ENCODE results near the gene SLIT3. TPM values are rescaled to one million over a fixed set of nuclear protein-coding genes. Genes with fewer than 3 reads are reported as not detected.
A peak's percentile ranks its signal among the peaks of the same experiment; 100 is the strongest.

SLIT3 gene
- total and polyA plus RNA-seq, 4 experiments from 2014 or later, result not detected

DNA sequence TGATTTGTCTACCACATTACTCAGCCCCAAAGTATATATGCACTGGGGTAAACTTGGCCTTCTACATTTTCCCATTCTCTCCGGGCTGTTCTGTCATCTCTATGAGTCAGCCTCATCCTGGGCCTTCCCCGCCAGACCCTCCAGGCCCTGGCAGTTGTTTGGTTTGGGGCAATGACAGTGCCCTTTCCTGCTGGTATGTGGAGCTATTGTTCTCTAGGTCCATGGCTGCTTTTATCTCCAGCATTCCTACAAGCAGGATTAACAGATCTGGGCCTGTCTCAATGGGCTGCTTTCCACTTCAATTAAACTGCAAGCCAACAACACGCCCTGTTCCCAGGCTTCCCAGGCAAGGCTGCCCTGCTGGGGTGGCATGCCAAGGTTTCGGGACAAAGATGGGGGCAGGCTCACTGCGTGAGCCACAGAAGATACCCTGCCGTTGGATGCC is 136.4 kb downstream of the SLIT3 start:
- Mint-ChIP-seq H3K36me3 (no peaks in the 10 kb centered on the region), H3K27me3 (peaks cover 0 to 4% of the 10 kb centered on the region in 2 donors), H3K4me1 (no peaks in the 10 kb centered on the region), H3K9me3 (peaks cover 0 to 7% (median 5%) of the 10 kb centered on the region in 8 donors), H3K4me3 (no peak overlapping the region), H3K27ac (no peak overlapping the region)
- ChIA-PET POLR2A (ENCODE audit: partially characterized antibody) (no interaction called here), CTCF (ENCODE audit: partially characterized antibody) (interaction anchor here (0.9 kb wide), 1 partner anchor 10 kb away, joined by 4 read pairs; no protein-coding TSS in a partner anchor)
- DNase-seq, result no peak
- Histone ChIP-seq H3K4me3 (ENCODE audit: low read length in 2 of 2) (no peak overlapping the region), H3K36me3 (ENCODE audit: insufficient read depth, low read length) (no peaks in the 10 kb centered on the region), H3K9me3 (ENCODE audit: control insufficient read depth in 1 of 2, low read length in 2 of 2) (no peaks in the 10 kb centered on the region), H3K27me3 (ENCODE audit: insufficient read depth, low read length) (no peaks in the 10 kb centered on the region), H3K27ac (ENCODE audit: low read depth, low read length) (no peak overlapping the region), H3K4me1 (ENCODE audit: insufficient read depth, low read length) (no peaks in the 10 kb centered on the region)
- intact Hi-C loops (cut with micrococcal nuclease), result no loop called here

DNA sequence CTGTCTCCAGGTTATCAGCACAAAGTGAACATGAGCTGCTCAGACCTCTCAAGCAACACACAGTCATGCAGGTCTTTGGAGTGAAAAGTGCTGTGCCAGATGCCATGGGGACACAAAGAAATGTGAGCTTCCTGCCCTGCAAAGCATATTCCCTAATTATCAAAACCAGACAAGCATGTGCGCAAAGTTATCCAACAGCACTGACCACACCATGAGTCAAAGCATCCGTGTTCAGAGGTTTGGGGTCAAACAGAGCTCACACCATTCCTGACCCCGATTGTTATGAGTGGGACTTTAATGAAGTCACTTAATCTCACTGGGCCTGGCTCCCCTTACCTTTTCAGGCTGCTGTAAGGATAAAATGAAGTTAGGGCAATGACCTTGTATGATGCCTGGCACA is 138.5 kb downstream of the SLIT3 start:
- intact Hi-C loops (cut with micrococcal nuclease), result no loop called here
- Mint-ChIP-seq H3K4me3 (no peak overlapping the region), H3K4me1 (no peaks in the 10 kb centered on the region), H3K36me3 (peaks cover 0 to 3% of the 10 kb centered on the region in 2 donors), H3K27me3 (no peaks in the 10 kb centered on the region), H3K9me3 (peaks cover 3 to 24% (median 17%) of the 10 kb centered on the region in 8 donors), H3K27ac (no peak overlapping the region)
- Histone ChIP-seq H3K27me3 (ENCODE audit: insufficient read depth, low read length) (no peaks in the 10 kb centered on the region), H3K4me1 (ENCODE audit: insufficient read depth, low read length) (no peaks in the 10 kb centered on the region), H3K36me3 (ENCODE audit: insufficient read depth, low read length) (no peaks in the 10 kb centered on the region), H3K4me3 (ENCODE audit: low read length in 2 of 2) (no peak overlapping the region), H3K9me3 (ENCODE audit: control insufficient read depth in 1 of 2, low read length in 2 of 2) (no peaks in the 10 kb centered on the region), H3K27ac (ENCODE audit: low read depth, low read length) (no peak overlapping the region)
- CTCF ChIA-PET (ENCODE audit: partially characterized antibody), result interaction anchor here (0.6 kb wide), 1 partner anchor 129 kb away, joined by 5 read pairs; no protein-coding TSS in a partner anchor
- no peak for DNase-seq
- POLR2A ChIA-PET (ENCODE audit: partially characterized antibody), result no interaction called here

DNA sequence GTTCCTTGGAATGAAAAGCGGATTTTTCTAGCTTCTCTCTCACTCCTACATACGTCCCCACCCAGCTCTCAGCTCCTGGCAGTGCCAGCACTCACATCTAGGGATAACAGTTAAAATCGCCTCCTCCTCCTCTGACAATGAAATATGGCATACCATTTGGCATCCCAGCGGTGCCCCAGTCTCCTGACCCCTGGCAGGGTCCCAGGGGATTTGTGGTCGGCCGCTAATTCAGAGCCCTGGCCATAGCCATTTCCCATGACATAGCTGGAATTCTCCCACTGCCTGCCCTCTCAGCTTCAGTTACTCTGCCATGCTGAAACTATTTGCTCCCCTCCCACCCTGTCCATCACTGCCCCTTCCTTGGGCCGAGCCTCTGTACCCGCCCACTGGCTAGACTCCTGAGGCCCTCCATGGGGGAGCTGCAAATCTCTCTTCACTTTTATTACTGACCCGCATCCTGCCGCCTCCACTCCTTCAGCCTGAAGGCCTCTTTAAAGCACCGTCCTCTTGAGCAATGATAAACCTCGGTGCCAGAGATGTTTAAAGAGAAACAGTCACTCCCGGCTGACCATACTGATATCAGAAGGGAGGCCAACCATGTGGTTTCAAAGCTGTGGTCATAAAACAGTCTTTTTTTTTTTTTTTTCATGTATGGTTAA is 139.8 kb downstream of the SLIT3 start:
- Mint-ChIP-seq H3K36me3 (peaks cover 0 to 3% of the 10 kb centered on the region in 2 donors), H3K27ac (no peak overlapping the region), H3K9me3 (peaks cover 3 to 34% (median 22%) of the 10 kb centered on the region in 8 donors), H3K4me3 (no peak overlapping the region), H3K27me3 (no peaks in the 10 kb centered on the region), H3K4me1 (no peaks in the 10 kb centered on the region)
- Histone ChIP-seq H3K27me3 (ENCODE audit: insufficient read depth, low read length) (no peaks in the 10 kb centered on the region), H3K27ac (ENCODE audit: low read depth, low read length) (no peak overlapping the region), H3K4me3 (ENCODE audit: low read length in 2 of 2) (no peak overlapping the region), H3K9me3 (ENCODE audit: control insufficient read depth in 1 of 2, low read length in 2 of 2) (no peaks in the 10 kb centered on the region), H3K36me3 (ENCODE audit: insufficient read depth, low read length) (no peaks in the 10 kb centered on the region), H3K4me1 (ENCODE audit: insufficient read depth, low read length) (no peaks in the 10 kb centered on the region)
- no peak for DNase-seq
- ChIA-PET CTCF (ENCODE audit: partially characterized antibody) (no interaction called here), POLR2A (ENCODE audit: partially characterized antibody) (no interaction called here)
- intact Hi-C loops (cut with micrococcal nuclease), result no loop called here

DNA sequence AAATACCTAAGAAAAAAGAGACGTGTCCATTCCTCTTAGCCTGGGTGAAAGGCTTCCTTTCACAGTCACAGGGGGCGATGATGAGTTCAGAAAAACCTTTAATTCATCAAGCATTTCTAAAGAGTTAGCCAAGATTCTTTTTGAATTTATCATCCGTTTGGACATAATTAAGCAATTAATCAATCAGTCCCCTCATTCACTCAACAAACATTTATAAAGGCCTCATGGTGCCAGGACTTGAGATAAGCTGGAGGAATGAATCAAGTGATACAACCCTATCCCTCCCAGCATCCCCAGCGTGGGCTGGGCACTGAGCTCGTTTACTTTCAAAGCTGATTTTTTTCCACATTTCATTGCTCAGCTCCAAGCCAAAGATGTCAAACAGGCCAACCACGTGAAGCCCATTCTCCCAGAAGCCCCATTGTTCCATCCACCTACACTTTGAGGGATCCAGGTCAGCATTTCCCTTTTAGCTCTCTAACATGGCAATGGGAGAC is 140.5 kb downstream of the SLIT3 start:
- peaks cover 0 to 2% of the 10 kb centered on the region in 2 donors for H3K27me3 Mint-ChIP-seq
- CTCF ChIA-PET (ENCODE audit: partially characterized antibody), result no interaction called here
- no peaks in the 10 kb centered on the region for H3K4me1 Mint-ChIP-seq
- peaks cover 0 to 3% of the 10 kb centered on the region in 2 donors for H3K36me3 Mint-ChIP-seq
- Histone ChIP-seq H3K27me3 (ENCODE audit: insufficient read depth, low read length) (no peaks in the 10 kb centered on the region), H3K9me3 (ENCODE audit: control insufficient read depth in 1 of 2, low read length in 2 of 2) (no peaks in the 10 kb centered on the region), H3K27ac (ENCODE audit: low read depth, low read length) (no peak overlapping the region), H3K4me1 (ENCODE audit: insufficient read depth, low read length) (no peaks in the 10 kb centered on the region), H3K36me3 (ENCODE audit: insufficient read depth, low read length) (no peaks in the 10 kb centered on the region), H3K4me3 (ENCODE audit: low read length in 2 of 2) (no peak overlapping the region)
- DNase-seq, result no peak
- H3K4me3 Mint-ChIP-seq, result no peak overlapping the region
- intact Hi-C loops (cut with micrococcal nuclease), result no loop called here
- POLR2A ChIA-PET (ENCODE audit: partially characterized antibody), result no interaction called here
- peaks cover 3 to 34% (median 22%) of the 10 kb centered on the region in 8 donors for H3K9me3 Mint-ChIP-seq
- H3K27ac Mint-ChIP-seq, result no peak overlapping the region

DNA sequence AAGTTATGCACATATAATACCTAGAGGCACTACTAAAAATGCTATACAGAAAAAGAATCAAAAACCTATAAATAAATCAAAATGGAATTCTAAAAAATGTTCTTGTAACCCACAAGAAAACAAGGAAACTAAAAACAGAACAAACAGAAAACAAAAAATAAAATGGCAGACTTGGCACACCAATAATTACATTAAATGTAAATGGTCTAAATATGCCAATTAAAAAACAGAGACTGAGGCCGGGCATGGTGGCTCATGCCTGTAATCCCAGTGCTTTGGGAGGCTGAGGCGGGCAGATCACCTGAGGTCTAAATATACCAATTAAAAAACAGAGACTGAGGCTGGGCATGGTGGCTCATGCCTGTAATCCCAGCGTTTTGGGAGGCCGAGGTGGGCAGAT is 142.2 kb downstream of the SLIT3 start:
- DNase-seq, result no peak
- Histone ChIP-seq H3K9me3 (ENCODE audit: control insufficient read depth in 1 of 2, low read length in 2 of 2) (no peaks in the 10 kb centered on the region), H3K27me3 (ENCODE audit: insufficient read depth, low read length) (peaks cover 10% of the 10 kb centered on the region), H3K36me3 (ENCODE audit: insufficient read depth, low read length) (no peaks in the 10 kb centered on the region), H3K4me3 (ENCODE audit: low read length in 2 of 2) (no peak overlapping the region), H3K27ac (ENCODE audit: low read depth, low read length) (no peak overlapping the region), H3K4me1 (ENCODE audit: insufficient read depth, low read length) (no peaks in the 10 kb centered on the region)
- intact Hi-C loops (cut with micrococcal nuclease), result no loop called here
- ChIA-PET POLR2A (ENCODE audit: partially characterized antibody) (no interaction called here), CTCF (ENCODE audit: partially characterized antibody) (no interaction called here)
- Mint-ChIP-seq H3K27ac (peak overlapping the region in 1 of 7 donors; percentile 23), H3K9me3 (peaks cover 3 to 34% (median 22%) of the 10 kb centered on the region in 8 donors), H3K4me3 (no peak overlapping the region), H3K27me3 (peaks cover 0 to 2% of the 10 kb centered on the region in 2 donors), H3K4me1 (no peaks in the 10 kb centered on the region), H3K36me3 (peaks cover 0 to 3% of the 10 kb centered on the region in 2 donors)

DNA sequence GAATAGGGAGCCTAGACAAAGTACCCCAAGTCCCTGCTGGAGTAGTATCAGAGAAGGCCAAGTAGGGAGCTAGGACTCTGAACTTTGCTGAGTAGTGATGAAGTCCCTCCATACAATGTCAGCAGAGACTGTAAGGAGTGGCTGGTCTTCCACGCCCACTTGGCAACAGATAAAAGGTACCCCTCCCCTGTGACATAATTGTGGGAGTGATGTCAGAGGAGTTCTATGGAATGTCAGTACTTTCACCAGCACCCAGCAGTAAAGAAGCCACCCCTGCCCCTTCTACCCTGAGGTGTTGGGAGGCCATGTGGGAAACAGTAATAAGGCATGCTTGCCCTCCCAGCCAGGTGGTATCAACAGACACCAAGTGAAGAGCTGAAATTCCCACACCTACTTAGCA is 143.9 kb downstream of the SLIT3 start:
- no peak for DNase-seq
- ChIA-PET CTCF (ENCODE audit: partially characterized antibody) (no interaction called here), POLR2A (ENCODE audit: partially characterized antibody) (no interaction called here)
- Histone ChIP-seq H3K36me3 (ENCODE audit: insufficient read depth, low read length) (no peaks in the 10 kb centered on the region), H3K4me1 (ENCODE audit: insufficient read depth, low read length) (no peaks in the 10 kb centered on the region), H3K27ac (ENCODE audit: low read depth, low read length) (no peak overlapping the region), H3K4me3 (ENCODE audit: low read length in 2 of 2) (no peak overlapping the region), H3K9me3 (ENCODE audit: control insufficient read depth in 1 of 2, low read length in 2 of 2) (no peaks in the 10 kb centered on the region), H3K27me3 (ENCODE audit: insufficient read depth, low read length) (peaks cover 10% of the 10 kb centered on the region)
- Mint-ChIP-seq H3K4me3 (no peak overlapping the region), H3K36me3 (peaks cover 0 to 3% of the 10 kb centered on the region in 2 donors), H3K27ac (no peak overlapping the region), H3K27me3 (peaks cover 0 to 2% of the 10 kb centered on the region in 2 donors), H3K4me1 (no peaks in the 10 kb centered on the region), H3K9me3 (peaks cover 3 to 34% (median 22%) of the 10 kb centered on the region in 8 donors)
- intact Hi-C loops (cut with micrococcal nuclease), result no loop called here

DNA sequence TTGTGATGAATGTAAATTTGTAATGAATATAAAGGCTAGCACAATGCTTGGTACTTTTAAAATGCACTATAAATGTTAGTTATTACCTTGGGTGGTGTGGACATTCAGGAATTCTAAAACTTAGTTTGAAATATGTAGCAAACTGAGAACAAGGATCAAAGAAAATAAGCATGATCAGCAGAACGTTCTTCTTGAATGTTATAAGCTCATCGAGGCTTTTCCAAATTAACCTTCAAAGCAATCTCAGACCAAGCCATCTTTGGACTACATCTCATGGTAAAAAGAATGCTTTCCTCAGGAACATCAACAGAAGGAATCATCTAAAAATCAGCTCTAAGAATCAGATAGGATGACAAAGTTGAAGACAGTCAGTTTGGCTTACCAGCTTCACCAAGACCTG is 146.3 kb downstream of the SLIT3 start:
- H3K9me3 ChIP-seq (ENCODE audit: control insufficient read depth in 1 of 2, low read length in 2 of 2), result no peaks in the 10 kb centered on the region
- H3K27ac ChIP-seq (ENCODE audit: low read depth, low read length), result no peak overlapping the region
- no peak overlapping the region for H3K27ac Mint-ChIP-seq
- CTCF ChIA-PET (ENCODE audit: partially characterized antibody), result interaction anchor here (1.0 kb wide), 1 partner anchor 9 kb away, joined by 4 read pairs; no protein-coding TSS in a partner anchor
- no peak for DNase-seq
- H3K27me3 ChIP-seq (ENCODE audit: insufficient read depth, low read length), result peaks cover 10% of the 10 kb centered on the region
- H3K4me1 Mint-ChIP-seq, result no peaks in the 10 kb centered on the region
- intact Hi-C loops (cut with micrococcal nuclease), result no loop called here
- H3K36me3 ChIP-seq (ENCODE audit: insufficient read depth, low read length), result no peaks in the 10 kb centered on the region
- H3K4me3 ChIP-seq (ENCODE audit: low read length in 2 of 2), result no peak overlapping the region
- peaks cover 0 to 2% of the 10 kb centered on the region in 2 donors for H3K27me3 Mint-ChIP-seq
- peaks cover 0 to 3% of the 10 kb centered on the region in 2 donors for H3K36me3 Mint-ChIP-seq
- no peaks in the 10 kb centered on the region for H3K4me1 ChIP-seq (ENCODE audit: insufficient read depth, low read length)
- POLR2A ChIA-PET (ENCODE audit: partially characterized antibody), result no interaction called here
- H3K9me3 Mint-ChIP-seq, result peaks cover 0 to 28% (median 19%) of the 10 kb centered on the region in 8 donors
- H3K4me3 Mint-ChIP-seq, result no peak overlapping the region

All from CD4-positive, alpha-beta memory T cell (primary cell).